Renal cortical epithelial cell (primary cell): Measurements from ENCODE around the gene SCFD2. TPM values are rescaled to one million over a fixed set of nuclear protein-coding genes. Genes with fewer than 3 reads are reported as not detected.
A peak's percentile ranks its signal among the peaks of the same experiment; 100 is the strongest.

Experiments used
- DNase-seq: peaks from one replicate; pipeline ENCODE4 v3.0.0-alpha.2; 2011; ENCODE audit warnings: low read depth
- total RNA-seq: library from RNA; depleted of rRNA; stranded (reverse); fragments of >200 nt; gene quantifications from 2 replicates; pipeline ENCODE4 v1.2.3, GENCODE V29; 2014

The SCFD2 gene
- total RNA-seq, 1 donor from 2014 or later: 22.7 TPM

- peak; percentile 46 for DNase-seq
Measured at GRCh38 chr4:52833941-52834525, 531.8 kb downstream of the SCFD2 start.

- DNase-seq: no peak
Measured at GRCh38 chr4:52825460-52826090, 540.3 kb downstream of the SCFD2 start.

- peak; percentile 95 for DNase-seq
Measured at GRCh38 chr4:52824603-52825459, 541.0 kb downstream of the SCFD2 start.

- no peak for DNase-seq
Measured at GRCh38 chr4:52824270-52824602, 541.6 kb downstream of the SCFD2 start.

- no peak for DNase-seq
Measured at GRCh38 chr4:52823702-52824092, 542.2 kb downstream of the SCFD2 start.

Other genes starting within 250 kb of the SCFD2 start
- gene FIP1L1, start 11.6 kb upstream of the SCFD2 start, total RNA-seq: 57.1 and 60.8 TPM in 2 replicates
- gene LNX1, start 225.4 kb upstream of the SCFD2 start, total RNA-seq: 1.7 and 6.4 TPM in 2 replicates